GM12878 (cell line): ENCODE results near the gene GORASP1. TPM values are rescaled to one million over a fixed set of nuclear protein-coding genes. Genes with fewer than 3 reads are reported as not detected.

Experiments used
- ATAC-seq: fragments of 200-7000 bp; cut with Tn5 transposase; 3 replicates; pipeline ENCODE4 v1.9.1; 2020; ENCODE audit warnings: mild to moderate bottlenecking, moderate library complexity
- BruUV-seq: library from RNA; stranded (reverse); fragments of 400-500 nt; replicated peaks from 2 replicates; lab custom pipeline; 2021; lab: Mats Ljungman, UMichigan
- CTCF ChIA-PET: fragments of 300-600 bp; sonication (Branson Sonifier 250); formaldehyde crosslinking; extraction: SDS; loops from one replicate; lab custom pipeline; 2021; ENCODE audit warnings: inconsistent platforms; lab: Yijun Ruan, JAX
- POLR2A ChIA-PET: fragments of 350-600 bp; formaldehyde crosslinking; extraction: SDS; loops from one replicate; lab custom pipeline; 2021; ENCODE audit warnings: inconsistent platforms; lab: Charles Lee
- RAD21 ChIA-PET: fragments of 300-600 bp; sonication (Branson Sonifier 250); formaldehyde crosslinking; loops from one replicate; lab custom pipeline; 2023; ENCODE audit warnings: antibody characterized with exemption; ENCODE audit not compliant: unreplicated experiment; lab: Charles Lee
- SMC1A ChIA-PET: fragments of 300-600 bp; sonication (Branson Sonifier 250); formaldehyde crosslinking; loops from one replicate; lab custom pipeline; 2023; ENCODE audit not compliant: unreplicated experiment, uncharacterized antibody; lab: Charles Lee
- DNase-seq: peaks from one replicate; pipeline ENCODE4 v3.0.0-alpha.2; 2011; ENCODE audit warnings: low read depth, low spot score
- FAIRE-seq: peaks from 3 replicates; lab custom pipeline; 2011; peaks lifted over from hg19 to GRCh38; lab: Jason Lieb, UNC
- H2AFZ ChIP-seq: 2 replicates; pipeline ENCODE4 v1.6.0; 2011; ENCODE audit warnings: low read depth, low read length, control low read depth; ENCODE audit not compliant: control insufficient read depth
- H3K27ac ChIP-seq: 2 replicates; pipeline ENCODE4 v1.5.1; 2011; ENCODE audit warnings: control low read depth; ENCODE audit not compliant: control insufficient read depth, insufficient read depth
- H3K27me3 ChIP-seq, 2 experiments: replicated peaks in 1 of 2; 2 replicates each; pipeline versions ENCODE4 v1.6.0 to v1.6.1; 2011; ENCODE audit warnings: low read length in 1 of 2; ENCODE audit not compliant: control insufficient read depth in 2 of 2, insufficient read depth in 2 of 2
- H3K36me3 ChIP-seq, 2 experiments: 2 replicates each; pipeline ENCODE4 v1.5.1; 2011; ENCODE audit warnings: low read length in 1 of 2; ENCODE audit not compliant: control insufficient read depth in 2 of 2, insufficient read depth in 2 of 2
- H3K4me1 ChIP-seq: 2 replicates; pipeline ENCODE4 v1.6.1; 2011; ENCODE audit warnings: mild to moderate bottlenecking, low read length, moderate library complexity, mixed read lengths; ENCODE audit not compliant: control insufficient read depth, insufficient read depth
- H3K4me2 ChIP-seq: 2 replicates; pipeline ENCODE4 v1.6.0; 2011; ENCODE audit warnings: control low read depth; ENCODE audit not compliant: control insufficient read depth, insufficient read depth
- H3K4me3 ChIP-seq: fragments of 200-600 bp; sonication (generic); 2 replicates; pipeline ENCODE4 v1.5.1; 2016
- H3K79me2 ChIP-seq: 2 replicates; pipeline ENCODE4 v1.6.0; 2011; ENCODE audit warnings: low read length; ENCODE audit not compliant: control insufficient read depth, insufficient read depth
- H3K9ac ChIP-seq: 2 replicates; pipeline ENCODE4 v1.8.0; 2011; ENCODE audit warnings: low read length, control low read depth, mixed read lengths; ENCODE audit not compliant: control insufficient read depth, insufficient read depth
- H3K9me3 ChIP-seq: replicated peaks from 3 replicates; pipeline ENCODE4 v1.5.1; 2011; ENCODE audit warnings: mild to moderate bottlenecking, low read length; ENCODE audit not compliant: control insufficient read depth, insufficient read depth
- H4K20me1 ChIP-seq: 2 replicates; pipeline ENCODE4 v1.6.0; 2011; ENCODE audit not compliant: control insufficient read depth, insufficient read depth
- CBX5 ChIP-seq: sonication (generic); IDR thresholded peaks from 2 replicates; pipeline ENCODE4 v1.6.1; 2016; ENCODE audit warnings: low read depth, moderate library complexity, mild to moderate bottlenecking, inconsistent platforms
- E2F8 ChIP-seq: fragments of 450-650 bp; IDR thresholded peaks from 2 replicates; pipeline ENCODE4 v1.6.1; 2018; ENCODE audit warnings: mild to moderate bottlenecking, low read depth, moderate library complexity; ENCODE audit not compliant: partially characterized antibody
- EP300 ChIP-seq, 2 experiments: fragments of 150-350 bp in 1 of 2; IDR thresholded peaks; 2 replicates each; pipeline ENCODE4 v1.6.1; 2011 to 2012; ENCODE audit warnings: low read depth in 2 of 2, low read length in 2 of 2, borderline replicate concordance in 1 of 2, improper control_type of control experiment in 1 of 2, inconsistent platforms in 1 of 2; ENCODE audit not compliant: control insufficient read depth in 1 of 2
- HDGF ChIP-seq: fragments of 450-650 bp; IDR thresholded peaks from 2 replicates; pipeline ENCODE4 v1.6.1; 2016; ENCODE audit warnings: antibody characterized with exemption
- IRF5 ChIP-seq: fragments of 450-650 bp; IDR thresholded peaks from 2 replicates; pipeline ENCODE4 v1.6.1; 2017; ENCODE audit warnings: borderline replicate concordance
- KLF5 ChIP-seq: fragments of 450-650 bp; IDR thresholded peaks from 2 replicates; pipeline ENCODE4 v1.6.1; 2014; ENCODE audit warnings: mild to moderate bottlenecking; ENCODE audit not compliant: partially characterized antibody
- MTA3 ChIP-seq: IDR thresholded peaks from 2 replicates; pipeline ENCODE4 v1.6.1; 2012; ENCODE audit warnings: low read length, inconsistent platforms, borderline replicate concordance
- NFYA ChIP-seq: IDR thresholded peaks from 2 replicates; pipeline ENCODE4 v1.6.1; 2011; ENCODE audit warnings: low read depth, mild to moderate bottlenecking, low read length, improper control_type of control experiment, borderline replicate concordance
- NR2C2 ChIP-seq: IDR thresholded peaks from 2 replicates; pipeline ENCODE4 v1.6.1; 2011; ENCODE audit warnings: borderline replicate concordance, low read depth; ENCODE audit not compliant: control insufficient read depth, insufficient read length
- PKNOX1 ChIP-seq: fragments of 450-650 bp; IDR thresholded peaks from 2 replicates; pipeline ENCODE4 v1.6.1; 2016; ENCODE audit warnings: mild to moderate bottlenecking
- RAD21 ChIP-seq: IDR thresholded peaks from 2 replicates; pipeline ENCODE4 v1.6.1; 2011; ENCODE audit warnings: mild to moderate bottlenecking, low read depth, low read length, moderate library complexity; ENCODE audit not compliant: insufficient read depth
- RFX5 ChIP-seq: IDR thresholded peaks from 2 replicates; pipeline ENCODE4 v1.6.1; 2011; ENCODE audit warnings: low read depth, low read length, improper control_type of control experiment
- SMAD5 ChIP-seq: IDR thresholded peaks from 2 replicates; pipeline ENCODE4 v1.6.1; 2016; ENCODE audit warnings: antibody characterized with exemption, low read depth
- STAT1 ChIP-seq: fragments of 450-650 bp; conservative IDR thresholded peaks from 2 replicates; pipeline ENCODE4 v1.6.1; 2014; ENCODE audit warnings: antibody characterized with exemption, mild to moderate bottlenecking
- WRNIP1 ChIP-seq: IDR thresholded peaks from 2 replicates; pipeline ENCODE4 v1.6.1; 2011; ENCODE audit warnings: low read depth, low read length, improper control_type of control experiment, borderline replicate concordance
- ZNF217 ChIP-seq: fragments of 450-650 bp; IDR thresholded peaks from 2 replicates; pipeline ENCODE4 v1.6.1; 2017; ENCODE audit warnings: antibody characterized with exemption, mild to moderate bottlenecking
- WGBS: methylation state at CpG from one replicate; pipeline ENCODE4 v1.1.6; 2016; ENCODE audit warnings: low lambda C conversion rate; ENCODE audit not compliant: insufficient replicate concordance, insufficient coverage; ENCODE audit errors: missing lambda C conversion rate; 5-methylcytosine and 5-hydroxymethylcytosine counted together
- in situ Hi-C: fragments of 300-500 bp; cut with MboI; formaldehyde crosslinking; loops from 9 replicates; pipeline ENCODE4 v1.14.3; 2018; ENCODE audit warnings: mixed read lengths
- intact Hi-C: fragments of 100-400 bp; cut with micrococcal nuclease; formaldehyde crosslinking; loops from one replicate; pipeline ENCODE4 v1.14.2; 2022; ENCODE audit not compliant: unreplicated experiment
- polyA plus RNA-seq, 11 experiments: library from polyadenylated mRNA; depleted of rRNA in 4 of 11; unstranded in 6 of 11; stranded (reverse) in 5 of 11; fragments of >200 nt; fragmentation: Nextera tagmentation in 4 of 11; fragmentation: Illumina TruSeq in 1 of 11; extraction: Ambion mirVana in 4 of 11; extraction: Trizol in 1 of 11; gene quantifications; 1 replicate in 1 of 11; 2 replicates in 10 of 11; pipeline versions ENCODE4 v1.2.1 to v1.2.3, GENCODE V29; 2011 to 2016; ENCODE audit warnings: inconsistent platforms in 2 of 11, missing spikeins in 2 of 11, low read depth in 1 of 11
- total RNA-seq, 4 experiments: library from RNA; depleted of rRNA in 3 of 4; stranded (reverse); fragments of >200 nt in 3 of 4; fragmentation: Illumina TruSeq in 1 of 4; extraction: Trizol in 1 of 4; gene quantifications; 2 replicates each; pipeline versions ENCODE4 v1.2.1 to v1.2.3, GENCODE V29; 2013 to 2021

The GORASP1 gene
- total and polyA plus RNA-seq, 10 of the 15 experiments (the other 5 are each of a cell fraction or from before 2014, with no cell fraction given) = 3.6 to 32.7 (median 23.2) TPM

GRCh38 chr3:39121621-39122020, 14.2 kb upstream of the GORASP1 start:
- no peak for TF ChIP-seq SMAD5
- no peak for TF ChIP-seq EP300 (IDR thresholded peaks at IDR 0.05; ENCODE audit: borderline replicate concordance in 1 of 2, control insufficient read depth in 1 of 2, low read depth in 2 of 2, low read length in 2 of 2)
- no peak for TF ChIP-seq NFYA
- no peak for TF ChIP-seq PKNOX1
- no peak for TF ChIP-seq CBX5
- TF ChIP-seq STAT1 = no peak
- TF ChIP-seq IRF5 = no peak
- TF ChIP-seq HDGF = no peak
- no peak for TF ChIP-seq RAD21
- TF ChIP-seq KLF5 = no peak
- TF ChIP-seq MTA3 = no peak
- TF ChIP-seq E2F8 = no peak
- no peak for TF ChIP-seq NR2C2
- TF ChIP-seq WRNIP1 = no peak
- no peak for TF ChIP-seq ZNF217
- TF ChIP-seq RFX5 = no peak
- Histone ChIP-seq H4K20me1 (no peaks in the 10 kb centered on the region), H3K9ac (no peak overlapping the region), H3K27me3 (no peaks in the 10 kb centered on the region), H3K27ac (no peak overlapping the region), H2AFZ (no peak overlapping the region), H3K79me2 (no peaks in the 10 kb centered on the region), H3K9me3 (no peaks in the 10 kb centered on the region), H3K36me3 (no peaks in the 10 kb centered on the region), H3K4me2 (no peak overlapping the region), H3K4me1 (peaks cover 21% of the 10 kb centered on the region), H3K4me3 (no peak overlapping the region)
- ATAC-seq (no peak), FAIRE-seq (no peak), DNase-seq (no peak)
- WGBS = 100% methylated on average over 2 of the region's 2 CpGs
- BruUV-seq = no TSS peak
- ChIA-PET RAD21 (no interaction called here), CTCF (no interaction called here), POLR2A (no interaction called here), SMC1A (interaction anchor here (1.2 kb wide), 2 partner anchors 20 to 166 kb away, joined by 3 read pairs; no protein-coding TSS in a partner anchor)
- in situ Hi-C loops = no loop called here
- intact Hi-C loops = no loop called here
